LNCAP (cell line): ENCODE data around the gene SLC25A21.
A peak's percentile ranks its signal among the peaks of the same experiment; 100 is the strongest.

Source experiments
- CTCF ChIP-seq: fragments of 450-650 bp; IDR thresholded peaks from 2 replicates; pipeline ENCODE4 v1.5.1; 2017; ENCODE audit warnings: mild to moderate bottlenecking

The SLC25A21 gene

GRCh38 chr14:37122919-37123639 lies 49.3 kb downstream of the SLC25A21 start:
- TF ChIP-seq CTCF: no peak

GRCh38 chr14:37122288-37122687 lies 50.1 kb downstream of the SLC25A21 start:
- no peak for TF ChIP-seq CTCF

- no peak for TF ChIP-seq CTCF
Observed at GRCh38 chr14:37118673-37119366, 53.6 kb downstream of the SLC25A21 start.

- TF ChIP-seq CTCF: peak; percentile 64
Observed at GRCh38 chr14:37116933-37117849, 55.2 kb downstream of the SLC25A21 start.

GRCh38 chr14:37115406-37115805 lies 57.0 kb downstream of the SLC25A21 start:
- no peak for TF ChIP-seq CTCF

GRCh38 chr14:37114559-37114958 lies 57.8 kb downstream of the SLC25A21 start:
- no peak for TF ChIP-seq CTCF

GRCh38 chr14:37114002-37114401 lies 58.4 kb downstream of the SLC25A21 start:
- no peak for TF ChIP-seq CTCF
